HepG2 (cell line): Measurements from ENCODE around the gene RAC3. TPM values are rescaled to one million over a fixed set of nuclear protein-coding genes. Genes with fewer than 3 reads are reported as not detected.
A peak's percentile ranks its signal among the peaks of the same experiment; 100 is the strongest.

Experiments used
- CENPT ChIP-seq: sonication (generic); formaldehyde crosslinking; IDR thresholded peaks from 2 replicates; pipeline ENCODE4 v1.8.0; 2022; ENCODE audit warnings: low read depth, mild to moderate bottlenecking, moderate library complexity, missing genetic modification reagents
- HNF4G ChIP-seq, 2 experiments: sonication (generic) in 1 of 2; formaldehyde crosslinking in 1 of 2; IDR thresholded peaks; 2 replicates each; pipeline versions ENCODE4 v1.4.0 to v1.6.1; 2011 to 2020; ENCODE audit warnings: borderline replicate concordance in 2 of 2, low read depth in 2 of 2, mild to moderate bottlenecking in 2 of 2, low read length in 1 of 2, missing genetic modification reagents in 1 of 2, moderate library complexity in 1 of 2
- MAFK ChIP-seq, 2 experiments: IDR thresholded peaks in 1 of 2; conservative IDR thresholded peaks in 1 of 2; 2 replicates each; pipeline ENCODE4 v1.6.1; 2011; ENCODE audit warnings: improper control_type of control experiment in 2 of 2, low read length in 2 of 2
- MBD4 ChIP-seq: IDR thresholded peaks from 2 replicates; pipeline ENCODE4 v1.6.1; 2012; ENCODE audit warnings: low read length, inconsistent platforms, borderline replicate concordance
- NR1H2 ChIP-seq: sonication (generic); formaldehyde crosslinking; IDR thresholded peaks from 2 replicates; pipeline ENCODE4 v1.8.1; 2022; ENCODE audit warnings: low read depth, missing genetic modification reagents, borderline replicate concordance
- RAD21 ChIP-seq: fragments of 450-650 bp; formaldehyde crosslinking; IDR thresholded peaks from 2 replicates; pipeline ENCODE4 v1.5.0; 2020; ENCODE audit warnings: mild to moderate bottlenecking
- ZNF136 ChIP-seq: sonication (generic); formaldehyde crosslinking; IDR thresholded peaks from 2 replicates; pipeline ENCODE4 v1.8.1; 2022; ENCODE audit warnings: low read depth, mild to moderate bottlenecking, moderate library complexity, missing genetic modification reagents
- ZNF138 ChIP-seq: sonication (generic); formaldehyde crosslinking; IDR thresholded peaks from 2 replicates; pipeline ENCODE4 v1.5.0; 2020; ENCODE audit warnings: mild to moderate bottlenecking, low read depth, missing genetic modification reagents
- ZNF546 ChIP-seq: sonication (generic); formaldehyde crosslinking; conservative IDR thresholded peaks from 2 replicates; pipeline ENCODE4 v1.8.1; 2023; ENCODE audit warnings: mild to moderate bottlenecking, missing genetic modification reagents
- ZNF672 ChIP-seq: sonication (generic); formaldehyde crosslinking; IDR thresholded peaks from 2 replicates; pipeline ENCODE4 v1.8.1; 2022; ENCODE audit warnings: missing genetic modification reagents
- ZNF766 ChIP-seq: sonication (generic); formaldehyde crosslinking; IDR thresholded peaks from 2 replicates; pipeline ENCODE4 v1.5.0; 2020; ENCODE audit warnings: missing genetic modification reagents, borderline replicate concordance
- polyA plus RNA-seq, 8 experiments: library from polyadenylated mRNA; depleted of rRNA in 3 of 8; stranded (reverse) in 7 of 8; unstranded in 1 of 8; fragments of >200 nt; fragmentation: Illumina TruSeq in 4 of 8; extraction: Trizol in 4 of 8; gene quantifications; 2 replicates each; pipeline versions ENCODE4 v1.2.1 to v1.2.3, GENCODE V29; 2011 to 2016; ENCODE audit warnings: low read depth in 4 of 8, missing spikeins in 1 of 8, mixed read lengths in 1 of 8; ENCODE audit not compliant: insufficient read depth in 1 of 8
- total RNA-seq, 5 experiments: library from RNA; depleted of rRNA; stranded (reverse); fragments of >200 nt; fragmentation: Illumina TruSeq; extraction: Trizol; gene quantifications; 2 replicates each; pipeline ENCODE4 v1.2.3, GENCODE V29; 2016; ENCODE audit warnings: low read depth in 1 of 5
- TF ChIP-seq, protein P1 (sequence below): sonication (generic); formaldehyde crosslinking; IDR thresholded peaks from 2 replicates; pipeline ENCODE4 v1.5.1; 2020; ENCODE audit warnings: missing genetic modification reagents, mild to moderate bottlenecking, borderline replicate concordance
- TF ChIP-seq, protein P2 (sequence below): sonication (generic); formaldehyde crosslinking; IDR thresholded peaks from 2 replicates; pipeline ENCODE4 v1.8.0; 2022; ENCODE audit warnings: missing genetic modification reagents, low read depth, mild to moderate bottlenecking, borderline replicate concordance

The RAC3 gene
- total and polyA plus RNA-seq, 2 of the 13 experiments (the other 11 are each of a cell fraction or from before 2014, with no cell fraction given) = 10.5 to 21.3 TPM

DNA sequence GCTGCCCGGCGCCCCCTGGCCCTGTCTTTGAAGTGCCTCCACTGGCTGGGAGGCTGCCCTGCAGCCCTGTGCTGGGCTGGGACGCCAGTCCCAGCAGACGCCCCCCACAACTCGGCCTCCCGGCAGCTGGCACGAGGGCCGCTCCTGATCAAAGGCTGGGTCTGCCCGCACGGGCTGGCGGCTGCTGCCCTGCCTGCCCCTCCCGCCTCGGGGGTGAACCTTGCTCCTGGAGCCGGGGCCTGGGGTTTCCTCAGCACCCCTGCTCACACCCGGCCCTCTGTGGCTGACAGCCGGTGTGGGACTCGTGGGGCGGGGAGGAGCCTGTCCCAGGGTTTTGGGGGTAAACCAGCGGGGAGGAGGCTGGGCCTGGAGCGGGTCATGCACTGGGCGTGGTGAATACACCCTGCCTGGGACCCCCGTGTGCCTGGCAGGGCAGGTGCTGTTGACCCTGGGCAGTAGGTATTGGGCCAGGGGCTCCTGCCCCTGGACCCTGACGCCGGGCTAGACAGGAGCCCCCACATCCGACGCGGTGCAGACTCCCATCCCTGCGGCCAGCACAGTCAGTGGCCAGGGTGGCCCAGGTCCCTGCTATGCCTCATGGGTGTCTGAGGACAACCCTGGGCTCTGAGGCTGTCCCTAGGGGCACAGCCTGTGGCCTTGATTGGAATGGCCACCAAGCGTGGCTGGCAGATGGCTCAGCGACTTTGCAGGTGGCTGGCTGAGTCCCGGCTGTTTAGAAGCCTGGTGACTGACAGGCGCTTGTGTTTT is 30.5 kb upstream of the RAC3 start (continued):
- TF ChIP-seq, protein P1, sequence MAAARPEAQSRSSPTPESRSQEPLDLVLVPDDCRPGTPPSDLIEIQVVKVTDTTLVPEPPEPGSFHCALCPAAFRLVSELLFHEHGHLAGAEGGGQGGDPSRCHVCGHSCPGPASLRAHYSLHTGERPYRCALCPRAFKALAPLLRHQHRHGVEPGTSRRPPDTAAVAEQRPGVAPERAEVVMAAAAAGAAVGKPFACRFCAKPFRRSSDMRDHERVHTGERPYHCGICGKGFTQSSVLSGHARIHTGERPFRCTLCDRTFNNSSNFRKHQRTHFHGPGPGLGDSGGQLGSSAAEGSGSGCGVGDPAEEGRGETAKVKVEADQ (CRISPR knock-in tag) = no peak
- TF ChIP-seq CENPT (no peak), MAFK (conservative IDR thresholded peaks at IDR 0.05 in 1 of 2, IDR thresholded peaks at IDR 0.05 in 1 of 2; ENCODE audit: low read length in 2 of 2) (no peak), NR1H2 (CRISPR knock-in tag) (no peak; the same call in 1 of the 2 replicates), ZNF672 (peak; percentile 89; the same call in 1 of the 2 replicates), RAD21 (peak; percentile 74), ZNF136 (CRISPR knock-in tag) (no peak), ZNF138 (CRISPR knock-in tag) (0 out of 2 replicates have a peak, but pooled peaks have one; percentile 73), HNF4G (IDR thresholded peaks at IDR 0.05; ENCODE audit: borderline replicate concordance, low read depth, low read length) (peak; percentile 96), HNF4G (CRISPR knock-in tag; IDR thresholded peaks at IDR 0.05; ENCODE audit: borderline replicate concordance, low read depth) (peak; percentile 95), MBD4 (no peak), ZNF546 (CRISPR knock-in tag) (peak; percentile 32; the same call in 1 of the 2 replicates), ZNF766 (CRISPR knock-in tag) (no peak)
- TF ChIP-seq, protein P2, sequence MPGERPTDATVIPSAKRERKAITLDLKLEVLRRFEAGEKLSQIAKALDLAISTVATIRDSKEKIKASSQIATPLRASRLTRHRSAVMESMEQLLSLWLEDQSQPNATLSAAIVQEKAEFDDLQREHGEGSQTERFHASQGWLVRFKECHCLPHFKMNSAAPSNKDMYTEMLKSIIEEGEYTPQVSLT = no peak
